AG09319 (cell line): ENCODE data around the gene ACTL8.

Source experiments
- DNase-seq: peaks from one replicate; pipeline ENCODE4 v3.0.0-alpha.2; 2010; ENCODE audit warnings: low read depth; ENCODE audit errors: extremely low read depth
- CTCF ChIP-seq: IDR thresholded peaks from 2 replicates; pipeline ENCODE4 v1.5.1; 2011; ENCODE audit warnings: low read depth, mild to moderate bottlenecking, inconsistent platforms, low read length, moderate library complexity

The ACTL8 gene

GRCh38 chr1:17792421-17792820 is 37.3 kb downstream of the ACTL8 start:
- no peak for DNase-seq

GRCh38 chr1:17795081-17795809 is 40.1 kb downstream of the ACTL8 start:
- TF ChIP-seq CTCF = no peak
- DNase-seq = no peak

More at GRCh38 chr1:17792421-17792820, 37.3 kb downstream of the ACTL8 start:
- TF ChIP-seq CTCF = no peak

GRCh38 chr1:17795836-17796645 is 40.9 kb downstream of the ACTL8 start:
- no peak for DNase-seq
- TF ChIP-seq CTCF = no peak

GRCh38 chr1:17797478-17797877 is 42.3 kb downstream of the ACTL8 start:
- no peak for DNase-seq
- TF ChIP-seq CTCF = no peak

- no peak for TF ChIP-seq CTCF
- DNase-seq = no peak
Observed at GRCh38 chr1:17798011-17798410, 42.9 kb downstream of the ACTL8 start.

GRCh38 chr1:17798799-17799382 is 43.8 kb downstream of the ACTL8 start:
- no peak for DNase-seq
- TF ChIP-seq CTCF = no peak

GRCh38 chr1:17799642-17800041 is 44.5 kb downstream of the ACTL8 start:
- TF ChIP-seq CTCF = no peak
- DNase-seq = no peak
